ENCODE data around the gene FAM135A.

GRCh38 chr6:70381417-70381782 lies 31.9 kb upstream of the FAM135A start:
- TF ChIP-seq EZH2 (IDR thresholded peaks at IDR 0.05; ENCODE audit: insufficient read depth, poor library complexity, severe bottlenecking) (no peak), EZH2phosphoT487 (IDR thresholded peaks at IDR 0.05; ENCODE audit: insufficient read depth, low read depth) (no peak)

Measured in GM23248 (cell line).